ENCODE measurements around the gene NUP98. TPM values are rescaled to one million over a fixed set of nuclear protein-coding genes. Genes with fewer than 3 reads are reported as not detected.

The NUP98 gene
- total and polyA plus RNA-seq, 4 donors = 10.9 to 75.0 (median 43.9) TPM

GRCh38 chr11:3807909-3808860 lies 10.8 kb upstream of the NUP98 start, which contains the start of gene PGAP2:
TSS of gene PGAP2 (plus strand) at chr11:3808560. CDS start at chr11:3811260, 2,700 bp downstream.
- 1% methylated on average over 55 of the region's 55 CpGs for WGBS
- peak; percentile 71 for DNase-seq (ENCODE audit: low spot score)

More at GRCh38 chr11:3807909-3808860, 10.8 kb upstream of the NUP98 start, which contains the start of gene PGAP2:
- H3K9ac ChIP-seq (ENCODE audit: low read depth in 1 of 2, low read length in 2 of 2) = peak within 1 kb of the TSS; percentile 56 to 89
- peak; percentile 34 for TF ChIP-seq SP1 (IDR thresholded peaks at IDR 0.05)
- no peak for TF ChIP-seq NR2F2 (IDR thresholded peaks at IDR 0.05)
- TF ChIP-seq, protein P1, sequence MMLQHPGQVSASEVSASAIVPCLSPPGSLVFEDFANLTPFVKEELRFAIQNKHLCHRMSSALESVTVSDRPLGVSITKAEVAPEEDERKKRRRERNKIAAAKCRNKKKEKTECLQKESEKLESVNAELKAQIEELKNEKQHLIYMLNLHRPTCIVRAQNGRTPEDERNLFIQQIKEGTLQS (IDR thresholded peaks at IDR 0.05) = no peak
- TF ChIP-seq CTCF (IDR thresholded peaks at IDR 0.05; ENCODE audit: low read depth, low read length, missing input control) = peak; percentile 59
- TF ChIP-seq REST (IDR thresholded peaks at IDR 0.05) = no peak
- TF ChIP-seq RAD21 (IDR thresholded peaks at IDR 0.05) = peak; percentile 72 to 81
- TF ChIP-seq HNF4A (conservative IDR thresholded peaks at IDR 0.05) = peak in 1 of 2 donors; percentile 20
- no peak for TF ChIP-seq EGR1 (IDR thresholded peaks at IDR 0.05; ENCODE audit: low read depth in 2 of 2)
- no peak for TF ChIP-seq FOXA2 (IDR thresholded peaks at IDR 0.05)
- TF ChIP-seq YY1 (IDR thresholded peaks at IDR 0.05) = peak; percentile 12
- H3K27me3 ChIP-seq (ENCODE audit: control insufficient read depth in 4 of 4, insufficient read depth in 4 of 4, low read length in 3 of 4) = no peaks in the 10 kb centered on the region
- no peaks in the 10 kb centered on the region for H3K9me3 ChIP-seq (ENCODE audit: control insufficient read depth in 4 of 4, low read length in 3 of 4)
- peak within 1 kb of the TSS; percentile 71 to 82 (median 78) for H3K4me3 ChIP-seq (ENCODE audit: low read depth in 1 of 3, low read length in 3 of 3)
- H3K36me3 ChIP-seq (ENCODE audit: control insufficient read depth in 4 of 4, insufficient read depth in 3 of 4, low read depth in 1 of 4, low read length in 3 of 4) = no peaks in the 10 kb centered on the region
- H3K27ac ChIP-seq (ENCODE audit: low read depth in 1 of 2, low read length in 2 of 2) = peak within 1 kb of the TSS; percentile 29 to 38
- peaks cover 3 to 17% (median 10%) of the 10 kb centered on the region in 4 donors for H3K4me1 ChIP-seq (ENCODE audit: control insufficient read depth in 4 of 4, insufficient read depth in 4 of 4, low read length in 3 of 4)
